ENCODE measurements around the gene TPM3.
"Not testable (repeated sequence)": the region's sequence is repeated elsewhere in the genome, so short reads cannot be mapped to it uniquely, and the experiment has no call there.

The TPM3 gene

GRCh38 chr1:154205778-154206177, 13.9 kb upstream of the TPM3 start:
- DNase-seq (ENCODE audit: low read depth): not testable (repeated sequence)

- no peak for DNase-seq (ENCODE audit: low read depth)
These were observed 7.6 kb upstream of the TPM3 start for GRCh38 chr1:154199563-154199879.

GRCh38 chr1:154198756-154199562, 7.1 kb upstream of the TPM3 start:
- DNase-seq (ENCODE audit: low read depth): no peak

- DNase-seq (ENCODE audit: low read depth): no peak
These were observed 1.9 kb upstream of the TPM3 start for GRCh38 chr1:154193821-154194220.

GRCh38 chr1:154192476-154192875, 576 bp upstream of the TPM3 start:
- no peak for DNase-seq (ENCODE audit: low read depth)

- no peak for DNase-seq (ENCODE audit: low read depth)
These were observed 1.4 kb downstream of the TPM3 start for GRCh38 chr1:154190550-154190949.

- no peak for DNase-seq (ENCODE audit: low read depth)
These were observed 4.9 kb downstream of the TPM3 start for GRCh38 chr1:154186852-154187501.

- DNase-seq (ENCODE audit: low read depth): peak; percentile 14
These were observed 5.7 kb downstream of the TPM3 start for GRCh38 chr1:154186177-154186576.

GRCh38 chr1:154183046-154183915, 8.6 kb downstream of the TPM3 start:
- DNase-seq (ENCODE audit: low read depth): peak; percentile 89

GRCh38 chr1:154182344-154183045, 9.4 kb downstream of the TPM3 start:
- peak; percentile 71 for DNase-seq (ENCODE audit: low read depth)

- no peak for DNase-seq (ENCODE audit: low read depth)
These were observed 10.0 kb downstream of the TPM3 start for GRCh38 chr1:154181944-154182343.

- no peak for DNase-seq (ENCODE audit: low read depth)
These were observed 11.8 kb downstream of the TPM3 start for GRCh38 chr1:154179946-154180687.

GRCh38 chr1:154178911-154179811, 12.7 kb downstream of the TPM3 start:
- DNase-seq (ENCODE audit: low read depth): no peak

GRCh38 chr1:154178013-154178412, 13.9 kb downstream of the TPM3 start:
- DNase-seq (ENCODE audit: low read depth): no peak

GRCh38 chr1:154176337-154176736, 15.6 kb downstream of the TPM3 start:
- no peak for DNase-seq (ENCODE audit: low read depth)

GRCh38 chr1:154174654-154175053, 17.2 kb downstream of the TPM3 start:
- DNase-seq (ENCODE audit: low read depth): no peak

- DNase-seq (ENCODE audit: low read depth): no peak
These were observed 20.0 kb downstream of the TPM3 start for GRCh38 chr1:154171880-154172279.

GRCh38 chr1:154171223-154171583, 20.7 kb downstream of the TPM3 start:
- DNase-seq (ENCODE audit: low read depth): no peak

GRCh38 chr1:154170547-154171222, 21.2 kb downstream of the TPM3 start:
- DNase-seq (ENCODE audit: low read depth): no peak

GRCh38 chr1:154167461-154167860, 24.4 kb downstream of the TPM3 start:
- no peak for DNase-seq (ENCODE audit: low read depth)

Measured in T-helper 22 cell (primary cell).